Gastroesophageal sphincter (tissue), 3 donors: Measurements from ENCODE around the gene FARS2.

Experiments used
- CTCF ChIP-seq, 4 experiments: fragments of 200-600 bp in 2 of 4; fragments of 450-650 bp in 2 of 4; sonication (generic) in 1 of 4; IDR thresholded peaks; one replicate each; pipeline ENCODE4 v1.5.1; 2017 to 2019; ENCODE audit warnings: antibody characterized with exemption in 4 of 4, mild to moderate bottlenecking in 2 of 4, moderate library complexity in 2 of 4
- EP300 ChIP-seq: sonication (generic); formaldehyde crosslinking; IDR thresholded peaks from one replicate; pipeline ENCODE4 v1.6.1; 2017; ENCODE audit warnings: antibody characterized with exemption, mild to moderate bottlenecking
- POLR2AphosphoS5 ChIP-seq: sonication (generic); formaldehyde crosslinking; IDR thresholded peaks from one replicate; pipeline ENCODE4 v1.6.1; 2017; ENCODE audit warnings: antibody characterized with exemption

DNA sequence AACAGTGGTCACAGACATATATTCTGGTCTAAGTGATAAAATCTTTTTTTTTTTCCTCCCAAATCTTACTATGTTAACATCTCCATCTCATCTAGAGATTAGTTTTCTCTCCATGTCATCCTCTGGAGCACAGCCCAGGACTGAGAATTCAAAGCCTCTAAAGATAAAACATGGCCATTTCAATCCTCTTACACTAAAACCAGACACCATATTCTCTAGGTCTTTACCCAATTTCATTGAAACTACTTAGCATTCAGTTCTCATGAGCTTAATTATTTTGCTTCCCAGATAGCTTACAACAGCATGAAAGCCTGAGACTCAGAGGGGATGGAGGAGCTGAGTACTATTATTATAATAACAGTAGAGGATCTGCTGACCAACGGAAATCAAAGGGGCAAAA is 92.7 kb downstream of the FARS2 start:
- no peak for TF ChIP-seq CTCF (IDR thresholded peaks at IDR 0.05)
- TF ChIP-seq EP300: no peak
- no peak for TF ChIP-seq POLR2AphosphoS5
